HepG2 (cell line): ENCODE data around the gene NCR1. TPM values are rescaled to one million over a fixed set of nuclear protein-coding genes. Genes with fewer than 3 reads are reported as not detected.

Source experiments
- ATAC-seq: fragments of 200-7000 bp; cut with Tn5 transposase; 3 replicates; pipeline ENCODE4 v1.9.1; 2020; ENCODE audit warnings: mild to moderate bottlenecking, moderate library complexity
- BruUV-seq: library from RNA; stranded (reverse); fragments of 400-500 nt; replicated peaks from 2 replicates; lab custom pipeline; 2021; lab: Mats Ljungman, UMichigan
- CTCF ChIA-PET: fragments of 300-600 bp; formaldehyde crosslinking; extraction: SDS; loops from one replicate; lab custom pipeline; 2021; ENCODE audit warnings: low total read pairs, inconsistent platforms, low intra/inter-chr PET ratio; lab: Yijun Ruan, JAX
- POLR2A ChIA-PET: fragments of 350-600 bp; sonication (Branson Sonifier 250); formaldehyde crosslinking; loops from one replicate; lab custom pipeline; 2020; ENCODE audit warnings: antibody characterized with exemption, inconsistent platforms; lab: Yijun Ruan, JAX
- DNase-seq: peaks from one replicate; pipeline ENCODE4 v3.0.0-alpha.2; 2015; ENCODE audit warnings: low spot score
- FAIRE-seq: peaks from 3 replicates; lab custom pipeline; 2011; peaks lifted over from hg19 to GRCh38; lab: Jason Lieb, UNC
- H2AFZ ChIP-seq: one replicate; pipeline ENCODE4 v1.6.1; 2011; ENCODE audit warnings: low read length, inconsistent platforms
- H3K27ac ChIP-seq: fragments of 300-600 bp; 3 replicates; pipeline ENCODE4 v1.8.0; 2011; ENCODE audit warnings: mixed run types, mild to moderate bottlenecking, mixed read lengths, low read length, inconsistent platforms; ENCODE audit not compliant: insufficient read depth; ENCODE audit errors: extremely low read length
- H3K27me3 ChIP-seq, 2 experiments: fragments of 200-600 bp in 1 of 2; 2 replicates in 1 of 2; 3 replicates in 1 of 2; pipeline versions ENCODE4 v1.6.0 to v1.8.0; 2011; ENCODE audit warnings: low read length in 2 of 2, mild to moderate bottlenecking in 2 of 2, moderate library complexity in 2 of 2, inconsistent platforms in 1 of 2; ENCODE audit not compliant: insufficient read depth in 2 of 2, control insufficient read depth in 1 of 2
- H3K36me3 ChIP-seq, 2 experiments: fragments of 200-600 bp in 1 of 2; replicated peaks in 1 of 2; 2 replicates in 1 of 2; 3 replicates in 1 of 2; pipeline versions ENCODE4 v1.5.1 to v1.8.0; 2011; ENCODE audit warnings: low read length in 2 of 2, inconsistent platforms in 1 of 2; ENCODE audit not compliant: insufficient read depth in 2 of 2, control insufficient read depth in 1 of 2
- H3K4me1 ChIP-seq: 2 replicates; pipeline ENCODE4 v1.5.1; 2012; ENCODE audit warnings: low read length, inconsistent platforms; ENCODE audit not compliant: insufficient read depth
- H3K4me2 ChIP-seq: 2 replicates; pipeline ENCODE4 v1.6.0; 2011; ENCODE audit warnings: low read depth, low read length, inconsistent platforms
- H3K4me3 ChIP-seq, 3 experiments: fragments of 200-600 bp in 1 of 3; sonication (generic), shearing (Covaris generic) in 1 of 3; replicated peaks in 1 of 3; 2 replicates each; pipeline ENCODE4 v1.5.1; 2011 to 2016; ENCODE audit warnings: low read length in 3 of 3, inconsistent platforms in 2 of 3, low read depth in 2 of 3, mild to moderate bottlenecking in 2 of 3, control low read depth in 1 of 3, mixed read lengths in 1 of 3; ENCODE audit not compliant: insufficient read depth in 1 of 3
- H3K79me2 ChIP-seq: one replicate; pipeline ENCODE4 v1.6.1; 2011; ENCODE audit warnings: low read length, inconsistent platforms; ENCODE audit not compliant: insufficient read depth
- H3K9ac ChIP-seq: 2 replicates; pipeline ENCODE4 v1.6.0; 2011; ENCODE audit warnings: mild to moderate bottlenecking, low read depth, low read length, inconsistent platforms; ENCODE audit not compliant: insufficient read depth
- H3K9me3 ChIP-seq: 2 replicates; pipeline ENCODE4 v1.5.1; 2012; ENCODE audit warnings: mild to moderate bottlenecking, low read length
- H4K20me1 ChIP-seq: 2 replicates; pipeline ENCODE4 v1.6.0; 2011; ENCODE audit warnings: inconsistent platforms, mild to moderate bottlenecking, low read length, moderate library complexity; ENCODE audit not compliant: insufficient read depth
- ADNP ChIP-seq: sonication (generic); formaldehyde crosslinking; IDR thresholded peaks from 2 replicates; pipeline ENCODE4 v1.4.0; 2020; ENCODE audit warnings: missing genetic modification reagents
- ARNTL ChIP-seq: sonication (generic); formaldehyde crosslinking; IDR thresholded peaks from 2 replicates; pipeline ENCODE4 v1.4.0; 2020; ENCODE audit warnings: mild to moderate bottlenecking, missing genetic modification reagents
- CBX5 ChIP-seq: sonication (generic); formaldehyde crosslinking; IDR thresholded peaks from 2 replicates; pipeline ENCODE4 v1.4.0; 2020; ENCODE audit warnings: missing genetic modification reagents, borderline replicate concordance
- CHD4 ChIP-seq: fragments of 200-600 bp; sonication (generic); IDR thresholded peaks from 2 replicates; pipeline ENCODE4 v1.7.0; 2017; ENCODE audit warnings: mild to moderate bottlenecking, low read length, borderline replicate concordance
- FOXP1 ChIP-seq, 2 experiments: fragments of 450-650 bp in 1 of 2; IDR thresholded peaks; 2 replicates each; pipeline ENCODE4 v1.6.1; 2017 to 2018; ENCODE audit warnings: antibody characterized with exemption in 1 of 2
- GFI1 ChIP-seq: sonication (generic); formaldehyde crosslinking; IDR thresholded peaks from 2 replicates; pipeline ENCODE4 v1.5.0; 2020; ENCODE audit warnings: missing genetic modification reagents, mild to moderate bottlenecking, borderline replicate concordance
- HHEX ChIP-seq: IDR thresholded peaks from 2 replicates; pipeline ENCODE4 v1.6.1; 2016; ENCODE audit warnings: control low read depth
- HNF4A ChIP-seq: sonication (generic); formaldehyde crosslinking; IDR thresholded peaks from 2 replicates; pipeline ENCODE4 v1.4.0; 2020; ENCODE audit warnings: missing genetic modification reagents
- MBD4 ChIP-seq: IDR thresholded peaks from 2 replicates; pipeline ENCODE4 v1.6.1; 2012; ENCODE audit warnings: low read length, inconsistent platforms, borderline replicate concordance
- NAIF1 ChIP-seq: sonication (generic); formaldehyde crosslinking; IDR thresholded peaks from 2 replicates; pipeline ENCODE4 v1.5.0; 2020; ENCODE audit warnings: mild to moderate bottlenecking, missing genetic modification reagents, borderline replicate concordance
- NBN ChIP-seq: fragments of 450-650 bp; conservative IDR thresholded peaks from 2 replicates; pipeline ENCODE4 v1.6.1; 2017
- RAD21 ChIP-seq: fragments of 450-650 bp; formaldehyde crosslinking; IDR thresholded peaks from 2 replicates; pipeline ENCODE4 v1.5.0; 2020; ENCODE audit warnings: mild to moderate bottlenecking
- TARDBP ChIP-seq: sonication (generic); formaldehyde crosslinking; IDR thresholded peaks from 2 replicates; pipeline ENCODE4 v1.8.0; 2022; ENCODE audit warnings: mild to moderate bottlenecking, missing genetic modification reagents
- ZNF317 ChIP-seq: sonication (generic); formaldehyde crosslinking; IDR thresholded peaks from 2 replicates; pipeline ENCODE4 v1.5.0; 2020; ENCODE audit warnings: mild to moderate bottlenecking, missing genetic modification reagents
- ZNF383 ChIP-seq: sonication (generic); formaldehyde crosslinking; IDR thresholded peaks from 2 replicates; pipeline ENCODE4 v1.4.0; 2020; ENCODE audit warnings: missing genetic modification reagents, mild to moderate bottlenecking, borderline replicate concordance
- ZNF441 ChIP-seq: sonication (generic); formaldehyde crosslinking; IDR thresholded peaks from 2 replicates; pipeline ENCODE4 v1.7.0; 2021; ENCODE audit warnings: missing genetic modification reagents, borderline replicate concordance
- ZNF746 ChIP-seq: sonication (generic); formaldehyde crosslinking; IDR thresholded peaks from 2 replicates; pipeline ENCODE4 v1.8.0; 2022; ENCODE audit warnings: mild to moderate bottlenecking, missing genetic modification reagents
- ZNF776 ChIP-seq: sonication (generic); formaldehyde crosslinking; IDR thresholded peaks from 2 replicates; pipeline ENCODE4 v1.4.0; 2020; ENCODE audit warnings: mild to moderate bottlenecking, missing genetic modification reagents
- WGBS: methylation state at CpG from one replicate; pipeline ENCODE4 v1.1.6; 2017; ENCODE audit warnings: low lambda C conversion rate; 5-methylcytosine and 5-hydroxymethylcytosine counted together
- in situ Hi-C: cut with HindIII; loops from 2 replicates; pipeline ENCODE4 v1.10.0; 2017; ENCODE audit warnings: low pct_unique_long_range_greater_than_20kb; ENCODE audit not compliant: extremely low pct_ligation_motif_present
- intact Hi-C: fragments of 100-400 bp; cut with micrococcal nuclease; formaldehyde crosslinking; loops from one replicate; pipeline ENCODE4 v1.10.0; 2022; ENCODE audit not compliant: unreplicated experiment
- polyA plus RNA-seq, 8 experiments: library from polyadenylated mRNA; depleted of rRNA in 3 of 8; stranded (reverse) in 7 of 8; unstranded in 1 of 8; fragments of >200 nt; fragmentation: Illumina TruSeq in 4 of 8; extraction: Trizol in 4 of 8; gene quantifications; 2 replicates each; pipeline versions ENCODE4 v1.2.1 to v1.2.3, GENCODE V29; 2011 to 2016; ENCODE audit warnings: low read depth in 4 of 8, missing spikeins in 1 of 8, mixed read lengths in 1 of 8; ENCODE audit not compliant: insufficient read depth in 1 of 8
- total RNA-seq, 5 experiments: library from RNA; depleted of rRNA; stranded (reverse); fragments of >200 nt; fragmentation: Illumina TruSeq; extraction: Trizol; gene quantifications; 2 replicates each; pipeline ENCODE4 v1.2.3, GENCODE V29; 2016; ENCODE audit warnings: low read depth in 1 of 5
- TF ChIP-seq, protein P1 (sequence below): sonication (generic); formaldehyde crosslinking; IDR thresholded peaks from 2 replicates; pipeline ENCODE4 v1.8.0; 2022; ENCODE audit warnings: missing genetic modification reagents, mild to moderate bottlenecking, moderate library complexity, borderline replicate concordance
- TF ChIP-seq, protein P2 (sequence below): sonication (generic); formaldehyde crosslinking; IDR thresholded peaks from 2 replicates; pipeline ENCODE4 v1.4.0; 2020; ENCODE audit warnings: mild to moderate bottlenecking, missing genetic modification reagents

Gene NCR1
- total and polyA plus RNA-seq, 2 of the 13 experiments (the other 11 are each of a cell fraction or from before 2014, with no cell fraction given): not detected

DNA sequence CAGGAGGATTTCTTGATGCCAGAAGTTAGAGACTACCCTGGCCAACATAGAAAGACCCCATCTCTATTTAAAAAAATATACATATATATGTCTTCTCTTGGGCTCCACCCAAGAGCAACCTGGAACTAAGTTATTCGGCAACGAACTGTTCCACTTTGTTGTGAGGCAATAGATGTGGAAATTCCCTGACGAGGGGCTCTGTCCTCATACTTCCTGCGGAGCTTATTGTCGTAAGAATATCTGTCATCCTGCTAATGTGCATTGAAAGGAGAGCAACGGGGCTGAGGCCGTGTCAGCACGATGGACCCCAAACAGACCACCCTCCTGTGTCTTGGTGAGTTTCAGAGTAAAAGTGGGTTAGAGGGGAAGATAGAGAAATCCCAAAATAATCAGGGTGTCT lies 32.0 kb upstream of the NCR1 start, which contains the start of gene FCAR (continued):
- TF ChIP-seq, protein P1, sequence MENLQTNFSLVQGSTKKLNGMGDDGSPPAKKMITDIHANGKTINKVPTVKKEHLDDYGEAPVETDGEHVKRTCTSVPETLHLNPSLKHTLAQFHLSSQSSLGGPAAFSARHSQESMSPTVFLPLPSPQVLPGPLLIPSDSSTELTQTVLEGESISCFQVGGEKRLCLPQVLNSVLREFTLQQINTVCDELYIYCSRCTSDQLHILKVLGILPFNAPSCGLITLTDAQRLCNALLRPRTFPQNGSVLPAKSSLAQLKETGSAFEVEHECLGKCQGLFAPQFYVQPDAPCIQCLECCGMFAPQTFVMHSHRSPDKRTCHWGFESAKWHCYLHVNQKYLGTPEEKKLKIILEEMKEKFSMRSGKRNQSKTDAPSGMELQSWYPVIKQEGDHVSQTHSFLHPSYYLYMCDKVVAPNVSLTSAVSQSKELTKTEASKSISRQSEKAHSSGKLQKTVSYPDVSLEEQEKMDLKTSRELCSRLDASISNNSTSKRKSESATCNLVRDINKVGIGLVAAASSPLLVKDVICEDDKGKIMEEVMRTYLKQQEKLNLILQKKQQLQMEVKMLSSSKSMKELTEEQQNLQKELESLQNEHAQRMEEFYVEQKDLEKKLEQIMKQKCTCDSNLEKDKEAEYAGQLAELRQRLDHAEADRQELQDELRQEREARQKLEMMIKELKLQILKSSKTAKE (CRISPR knock-in tag): no peak
- TF ChIP-seq RAD21: no peak
- TF ChIP-seq, protein P2, sequence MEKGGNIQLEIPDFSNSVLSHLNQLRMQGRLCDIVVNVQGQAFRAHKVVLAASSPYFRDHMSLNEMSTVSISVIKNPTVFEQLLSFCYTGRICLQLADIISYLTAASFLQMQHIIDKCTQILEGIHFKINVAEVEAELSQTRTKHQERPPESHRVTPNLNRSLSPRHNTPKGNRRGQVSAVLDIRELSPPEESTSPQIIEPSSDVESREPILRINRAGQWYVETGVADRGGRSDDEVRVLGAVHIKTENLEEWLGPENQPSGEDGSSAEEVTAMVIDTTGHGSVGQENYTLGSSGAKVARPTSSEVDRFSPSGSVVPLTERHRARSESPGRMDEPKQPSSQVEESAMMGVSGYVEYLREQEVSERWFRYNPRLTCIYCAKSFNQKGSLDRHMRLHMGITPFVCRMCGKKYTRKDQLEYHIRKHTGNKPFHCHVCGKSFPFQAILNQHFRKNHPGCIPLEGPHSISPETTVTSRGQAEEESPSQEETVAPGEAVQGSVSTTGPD (CRISPR knock-in tag): no peak
- TF ChIP-seq GFI1 (CRISPR knock-in tag): no peak
- no peak for TF ChIP-seq ZNF441

DNA sequence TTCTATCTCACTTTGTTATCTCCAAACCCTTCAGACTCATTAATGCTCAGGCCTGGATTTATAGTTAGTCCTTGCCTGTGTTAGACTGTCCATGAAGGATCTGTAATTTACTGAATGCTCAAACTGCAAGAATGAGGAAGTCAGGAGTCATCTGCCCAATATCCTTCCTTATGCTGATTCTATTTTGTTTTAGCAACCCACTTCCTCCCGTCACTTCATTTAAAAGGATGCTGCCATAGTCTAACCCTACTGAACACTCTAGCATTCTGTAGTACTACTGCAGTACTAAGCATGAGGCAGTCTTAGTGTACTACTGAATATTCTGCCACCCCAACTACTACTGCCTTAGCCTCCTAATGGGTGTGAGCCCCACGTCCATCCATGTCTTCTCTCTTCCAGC lies 30.4 kb upstream of the NCR1 start:
- TF ChIP-seq ARNTL (CRISPR knock-in tag) (no peak), CHD4 (no peak), NAIF1 (CRISPR knock-in tag) (no peak), NBN (no peak), ZNF441 (no peak), ZNF776 (CRISPR knock-in tag) (no peak), ZNF746 (no peak), MBD4 (no peak), ZNF317 (CRISPR knock-in tag) (no peak), FOXP1 (IDR thresholded peaks at IDR 0.05) (no peak), FOXP1 (CRISPR knock-in tag; IDR thresholded peaks at IDR 0.05) (no peak), HHEX (CRISPR knock-in tag) (no peak), CBX5 (CRISPR knock-in tag) (no peak), HNF4A (CRISPR knock-in tag) (no peak), ZNF383 (no peak), ADNP (no peak), TARDBP (CRISPR knock-in tag) (no peak)
- Histone ChIP-seq H2AFZ (no peak overlapping the region), H3K79me2 (no peaks in the 10 kb centered on the region), H3K4me1 (no peaks in the 10 kb centered on the region), H3K27ac (no peak overlapping the region), H3K4me3 (no peak overlapping the region), H3K4me2 (no peak overlapping the region), H3K36me3 (no peaks in the 10 kb centered on the region), H3K9me3 (no peaks in the 10 kb centered on the region), H4K20me1 (no peaks in the 10 kb centered on the region), H3K27me3 (no peaks in the 10 kb centered on the region), H3K9ac (no peak overlapping the region)
- 33% methylated on average over 2 of the region's 2 CpGs for WGBS
- intact Hi-C loops (no loop called here), in situ Hi-C loops (no loop called here)
- FAIRE-seq (no peak), ATAC-seq (no peak), DNase-seq (no peak)
- no TSS peak for BruUV-seq
- POLR2A ChIA-PET: no interaction called here
- CTCF ChIA-PET: no interaction called here
